ENCODE results near the gene GRIN1.
A peak's percentile ranks its signal among the peaks of the same experiment; 100 is the strongest.
"Not testable (repeated sequence)": the region's sequence is repeated elsewhere in the genome, so short reads cannot be mapped to it uniquely, and the experiment has no call there.

GRIN1 gene

DNA sequence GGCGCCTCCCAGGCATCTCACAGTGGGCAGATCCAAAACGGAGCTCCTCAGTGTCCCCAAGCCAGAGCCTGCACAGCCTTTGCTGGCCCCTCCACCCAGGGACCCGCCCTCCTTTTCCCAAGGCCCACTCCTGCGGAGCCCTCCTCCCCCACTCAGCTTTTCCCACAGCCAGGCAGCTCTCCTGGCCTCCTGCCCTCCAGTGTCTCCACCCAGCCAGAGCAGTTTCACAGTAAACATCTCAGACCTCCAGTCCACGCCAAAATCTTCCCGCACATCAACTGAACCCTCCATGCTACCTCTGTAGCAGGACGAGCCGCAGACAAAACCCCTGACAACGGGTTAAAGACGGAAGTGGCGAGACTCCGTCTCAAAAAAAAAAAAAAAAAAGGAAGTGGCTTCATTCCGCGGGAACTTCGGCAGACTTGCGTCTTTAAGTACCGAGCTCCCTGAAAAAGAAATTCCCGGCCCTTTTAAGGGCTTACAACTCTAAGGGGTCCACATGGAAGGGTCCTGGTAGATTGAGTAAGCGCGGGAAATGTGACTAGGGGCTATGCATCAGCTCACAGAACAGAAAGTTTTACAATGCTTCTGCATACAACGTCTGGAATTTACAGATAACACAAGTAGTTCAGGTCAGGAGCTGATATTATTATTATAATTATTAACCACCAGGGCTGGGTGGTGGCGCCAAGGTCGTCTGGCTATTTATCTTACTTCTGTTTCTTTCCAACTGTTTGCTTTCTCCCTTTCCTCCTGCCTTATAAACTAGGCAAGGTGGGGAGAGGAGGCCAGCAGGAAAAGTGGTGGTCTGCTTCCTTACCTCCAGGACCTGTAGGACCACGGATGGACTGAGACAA, 11.4 kb upstream of the GRIN1 start:
- peak in 1 of 2 experiments; percentile 65 for DNase-seq (ENCODE audit: low read depth in 1 of 2, low spot score in 1 of 2)
- in situ Hi-C loops (cut with HindIII; ENCODE audit: low pct_unique_long_range_greater_than_20kb, low sequenced_read_pairs) = no loop called here
- TF ChIP-seq JUND (IDR thresholded peaks at IDR 0.05; ENCODE audit: low read depth) = no peak

DNA sequence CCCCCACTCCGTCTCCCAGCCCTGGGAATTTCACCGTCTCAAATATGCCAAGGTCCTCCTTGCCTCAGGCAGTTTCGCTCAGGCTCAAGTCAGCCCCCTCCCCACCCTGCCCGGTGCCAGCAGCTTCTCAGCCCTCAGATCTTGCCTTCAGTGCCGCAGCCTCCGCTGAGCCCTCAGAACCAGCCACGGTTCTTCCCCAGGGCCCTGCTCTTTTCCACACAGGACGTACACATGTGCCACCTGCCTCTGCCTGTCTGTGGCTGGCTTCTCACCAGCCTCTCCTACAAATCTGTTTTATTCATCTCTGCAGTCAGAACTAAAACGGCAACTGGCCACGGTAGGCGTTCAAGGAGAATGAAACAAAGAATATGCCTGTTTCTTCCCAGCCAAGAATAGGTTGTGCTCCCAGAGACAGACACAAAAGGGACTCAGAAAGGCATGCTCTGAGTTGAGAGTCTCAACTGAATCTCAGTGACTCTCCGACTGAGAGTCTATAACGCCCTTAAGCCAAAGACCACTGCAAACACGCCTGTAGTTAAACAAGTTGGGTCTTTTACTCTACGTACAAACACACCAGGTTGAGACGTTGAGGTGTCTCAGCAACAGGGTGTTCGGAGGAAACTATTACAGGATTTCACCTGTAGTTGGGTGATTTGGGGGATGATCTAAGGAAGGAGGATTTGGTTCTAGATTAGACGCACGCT, 10.6 kb upstream of the GRIN1 start:
- no peak for TF ChIP-seq JUND (IDR thresholded peaks at IDR 0.05; ENCODE audit: low read depth)
- no peak for DNase-seq (ENCODE audit: low read depth in 1 of 2, low spot score in 1 of 2)
- in situ Hi-C loops (cut with HindIII; ENCODE audit: low pct_unique_long_range_greater_than_20kb, low sequenced_read_pairs) = no loop called here

- no peak for TF ChIP-seq JUND (IDR thresholded peaks at IDR 0.05; ENCODE audit: low read depth)
- in situ Hi-C loops (cut with HindIII; ENCODE audit: low pct_unique_long_range_greater_than_20kb, low sequenced_read_pairs) = no loop called here
- DNase-seq (ENCODE audit: low read depth in 1 of 2, low spot score in 1 of 2) = no peak
Observed at GRCh38 chr9:137128862-137129455, 10.0 kb upstream of the GRIN1 start.

- peak; percentile 96 to 99 for DNase-seq (ENCODE audit: low read depth in 1 of 2, low spot score in 1 of 2)
- TF ChIP-seq JUND (IDR thresholded peaks at IDR 0.05; ENCODE audit: low read depth) = no peak
- in situ Hi-C loops (cut with HindIII; ENCODE audit: low pct_unique_long_range_greater_than_20kb, low sequenced_read_pairs) = no loop called here
Observed at GRCh38 chr9:137129456-137130175, 9.3 kb upstream of the GRIN1 start.

- DNase-seq (ENCODE audit: low read depth in 1 of 2, low spot score in 1 of 2) = no peak
- TF ChIP-seq JUND (IDR thresholded peaks at IDR 0.05; ENCODE audit: low read depth) = no peak
- in situ Hi-C loops (cut with HindIII; ENCODE audit: low pct_unique_long_range_greater_than_20kb, low sequenced_read_pairs) = no loop called here
Observed at GRCh38 chr9:137130176-137130755, 8.7 kb upstream of the GRIN1 start.

DNA sequence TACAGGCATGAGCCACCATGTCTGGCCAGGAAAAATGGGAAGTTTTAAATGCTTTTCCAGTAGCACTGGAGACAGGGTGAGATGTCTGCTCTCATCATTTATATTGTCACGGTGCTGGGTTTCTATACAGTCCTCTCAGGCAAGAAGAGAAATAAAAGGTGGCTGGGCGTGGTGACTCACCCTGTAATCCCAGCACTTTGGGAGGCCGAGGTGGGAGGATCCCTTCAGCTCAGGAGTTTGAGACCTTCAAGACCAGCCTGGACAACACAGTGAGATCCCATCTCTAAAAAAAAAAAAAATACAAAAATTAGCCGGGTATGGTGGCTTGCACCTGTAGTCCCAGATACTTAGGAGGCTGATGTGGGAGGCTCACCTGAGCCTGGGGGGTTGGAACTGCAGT, 4.8 kb upstream of the GRIN1 start:
- no peak for DNase-seq (ENCODE audit: low read depth in 1 of 2, low spot score in 1 of 2)
- in situ Hi-C loops (cut with HindIII; ENCODE audit: low pct_unique_long_range_greater_than_20kb, low sequenced_read_pairs) = no loop called here
- TF ChIP-seq JUND (IDR thresholded peaks at IDR 0.05; ENCODE audit: low read depth) = no peak

DNA sequence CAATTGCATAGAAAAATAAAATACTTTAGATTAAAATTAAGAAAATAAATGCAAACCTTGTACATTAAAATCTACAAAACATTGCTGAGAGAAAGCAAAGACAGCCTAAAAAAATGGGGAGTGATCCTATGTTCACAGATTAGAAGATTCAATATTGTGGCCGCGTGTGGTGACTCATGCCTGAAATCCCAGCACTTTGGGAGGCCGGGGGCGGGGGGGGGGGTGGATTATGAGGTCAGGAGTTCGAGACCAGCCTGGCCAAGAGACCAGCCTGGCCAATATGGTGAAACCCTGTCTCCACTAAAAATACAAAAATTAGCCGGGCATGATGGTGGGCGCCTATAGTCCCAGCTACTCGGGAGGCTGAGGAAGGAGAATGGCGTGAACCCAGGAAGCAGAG, 3.8 kb upstream of the GRIN1 start:
- in situ Hi-C loops (cut with HindIII; ENCODE audit: low pct_unique_long_range_greater_than_20kb, low sequenced_read_pairs); DNase-seq (ENCODE audit: low read depth in 1 of 2, low spot score in 1 of 2): not testable (repeated sequence)

DNA sequence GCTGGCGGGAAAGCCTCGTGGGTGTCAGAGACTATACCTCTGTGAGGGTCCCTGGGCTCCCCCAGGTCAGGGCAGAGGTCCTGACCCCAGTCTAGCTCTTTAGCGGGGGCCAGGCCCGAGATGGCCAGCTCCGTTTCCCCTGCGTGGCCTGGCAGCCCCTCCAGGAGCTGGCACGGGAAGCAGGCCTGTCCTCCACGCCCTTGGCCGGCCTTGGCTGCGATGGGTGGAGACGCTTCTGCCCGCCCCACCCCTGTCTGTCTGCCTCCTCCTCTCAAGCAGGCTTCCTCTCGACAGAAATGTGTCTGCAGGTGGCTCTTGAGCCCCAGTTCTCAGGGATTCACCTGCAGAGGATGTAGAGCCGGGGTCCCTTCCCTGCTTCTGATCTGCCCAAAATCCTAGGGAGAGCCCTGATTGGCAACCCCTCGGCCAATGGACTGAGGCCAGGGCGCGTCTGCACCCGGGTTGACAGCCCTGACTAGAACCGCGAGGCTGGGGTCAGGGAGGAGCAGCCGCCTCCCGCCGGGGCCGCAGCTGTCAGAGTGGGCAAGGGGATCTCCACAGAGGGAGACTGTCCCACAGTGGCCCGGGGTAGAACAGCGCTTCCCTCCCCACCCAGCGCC, 2.6 kb upstream of the GRIN1 start:
- in situ Hi-C loops (cut with HindIII; ENCODE audit: low pct_unique_long_range_greater_than_20kb, low sequenced_read_pairs) = no loop called here
- DNase-seq (ENCODE audit: low read depth in 1 of 2, low spot score in 1 of 2) = no peak
- TF ChIP-seq JUND (IDR thresholded peaks at IDR 0.05; ENCODE audit: low read depth) = no peak

DNA sequence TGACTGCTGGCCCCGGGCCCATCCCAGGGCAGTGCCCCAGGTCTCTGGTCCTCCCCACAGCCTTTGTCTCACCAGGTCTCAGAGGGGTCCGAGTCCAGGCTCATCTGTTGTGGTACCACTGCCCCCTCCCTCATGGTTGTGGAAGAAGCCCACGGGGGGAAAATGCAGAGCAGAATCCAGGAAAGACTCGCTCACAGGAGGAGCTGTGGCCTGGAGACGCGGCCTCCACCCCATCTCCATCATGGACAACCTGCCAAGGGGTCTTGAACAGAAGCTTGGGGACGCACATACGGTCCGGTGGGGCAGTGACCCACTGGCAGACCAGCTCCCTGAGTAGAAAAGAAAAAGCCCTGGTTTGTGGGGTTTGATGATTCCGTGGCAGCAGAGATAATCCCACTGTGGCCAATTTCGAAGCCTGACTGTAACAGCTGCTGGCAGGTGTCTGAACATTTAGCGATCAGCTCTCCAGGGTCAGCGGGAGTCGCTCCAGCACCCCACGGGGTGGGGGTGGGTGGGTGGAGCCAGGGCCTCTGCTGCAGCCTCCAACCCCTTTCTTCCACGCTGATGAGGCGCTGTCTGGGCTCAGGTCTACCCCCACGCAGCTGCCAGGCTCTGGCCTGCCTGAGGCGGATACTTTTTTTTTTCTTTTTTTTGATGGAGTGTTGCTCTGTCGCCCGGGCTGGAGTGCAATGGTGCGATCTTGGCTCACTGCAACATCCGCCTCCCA, 1.9 kb upstream of the GRIN1 start:
- TF ChIP-seq JUND (IDR thresholded peaks at IDR 0.05; ENCODE audit: low read depth) = no peak
- in situ Hi-C loops (cut with HindIII; ENCODE audit: low pct_unique_long_range_greater_than_20kb, low sequenced_read_pairs) = no loop called here
- no peak for DNase-seq (ENCODE audit: low read depth in 1 of 2, low spot score in 1 of 2)

GRCh38 chr9:137138058-137138721, 764 bp upstream of the GRIN1 start:
- TF ChIP-seq JUND (IDR thresholded peaks at IDR 0.05; ENCODE audit: low read depth) = no peak
- DNase-seq (ENCODE audit: low read depth in 1 of 2, low spot score in 1 of 2) = no peak
- in situ Hi-C loops (cut with HindIII; ENCODE audit: low pct_unique_long_range_greater_than_20kb, low sequenced_read_pairs) = no loop called here
